ENCODE data around the gene C1orf210.

The C1orf210 gene

GRCh38 chr1:43293896-43294760 is 8.7 kb upstream of the C1orf210 start:
- DNase-seq (ENCODE audit: low spot score) = no peak

GRCh38 chr1:43293176-43293575 is 7.8 kb upstream of the C1orf210 start:
- no peak for DNase-seq (ENCODE audit: low spot score)

GRCh38 chr1:43292679-43293078 is 7.3 kb upstream of the C1orf210 start:
- DNase-seq (ENCODE audit: low spot score) = no peak

- DNase-seq (ENCODE audit: low spot score) = no peak
Measured at GRCh38 chr1:43292216-43292615, 6.8 kb upstream of the C1orf210 start.

- DNase-seq (ENCODE audit: low spot score) = no peak
Measured at GRCh38 chr1:43288785-43289706, 3.7 kb upstream of the C1orf210 start.

GRCh38 chr1:43288058-43288784 is 2.8 kb upstream of the C1orf210 start:
- DNase-seq (ENCODE audit: low spot score) = no peak

GRCh38 chr1:43286533-43286932 is 1.2 kb upstream of the C1orf210 start:
- no peak for DNase-seq (ENCODE audit: low spot score)

- no peak for DNase-seq (ENCODE audit: low spot score)
Measured at GRCh38 chr1:43286115-43286514, 734 bp upstream of the C1orf210 start.

GRCh38 chr1:43284546-43285110 is 753 bp downstream of the C1orf210 start:
- DNase-seq (ENCODE audit: low spot score) = no peak

- DNase-seq (ENCODE audit: low spot score) = no peak
Measured at GRCh38 chr1:43284065-43284464, 1.3 kb downstream of the C1orf210 start.

- DNase-seq (ENCODE audit: low spot score) = no peak
Measured at GRCh38 chr1:43282220-43283195, 2.9 kb downstream of the C1orf210 start.

GRCh38 chr1:43280692-43281091 is 4.7 kb downstream of the C1orf210 start:
- DNase-seq (ENCODE audit: low spot score) = no peak

- DNase-seq (ENCODE audit: low spot score) = no peak
Measured at GRCh38 chr1:43279666-43280065, 5.7 kb downstream of the C1orf210 start.

GRCh38 chr1:43279161-43279560 is 6.2 kb downstream of the C1orf210 start:
- no peak for DNase-seq (ENCODE audit: low spot score)

GRCh38 chr1:43277116-43277876 is 8.1 kb downstream of the C1orf210 start:
- DNase-seq (ENCODE audit: low spot score) = no peak

- no peak for DNase-seq (ENCODE audit: low spot score)
Measured at GRCh38 chr1:43276673-43277072, 8.7 kb downstream of the C1orf210 start.

GRCh38 chr1:43275826-43276620 is 9.4 kb downstream of the C1orf210 start:
- no peak for DNase-seq (ENCODE audit: low spot score)

GRCh38 chr1:43274804-43275180 is 10.6 kb downstream of the C1orf210 start:
- no peak for DNase-seq (ENCODE audit: low spot score)
